A673 (cell line): ENCODE measurements around the gene PHF12.
A peak's percentile ranks its signal among the peaks of the same experiment; 100 is the strongest.

Experiments
- CTCF ChIP-seq: fragments of 300-800, 200-600 bp; sonication (generic); conservative IDR thresholded peaks from 2 replicates; pipeline ENCODE4 v1.5.1; 2017; ENCODE audit warnings: low read depth, mild to moderate bottlenecking, antibody characterized with exemption, low read length, moderate library complexity, mixed read lengths
- EZH2 ChIP-seq: fragments of 200-600 bp; sonication (generic); IDR thresholded peaks from 2 replicates; pipeline ENCODE4 v1.6.1; 2017; ENCODE audit warnings: borderline replicate concordance, low read depth, mild to moderate bottlenecking, mixed read lengths, antibody characterized with exemption, low read length; ENCODE audit not compliant: poor library complexity, severe bottlenecking

DNA sequence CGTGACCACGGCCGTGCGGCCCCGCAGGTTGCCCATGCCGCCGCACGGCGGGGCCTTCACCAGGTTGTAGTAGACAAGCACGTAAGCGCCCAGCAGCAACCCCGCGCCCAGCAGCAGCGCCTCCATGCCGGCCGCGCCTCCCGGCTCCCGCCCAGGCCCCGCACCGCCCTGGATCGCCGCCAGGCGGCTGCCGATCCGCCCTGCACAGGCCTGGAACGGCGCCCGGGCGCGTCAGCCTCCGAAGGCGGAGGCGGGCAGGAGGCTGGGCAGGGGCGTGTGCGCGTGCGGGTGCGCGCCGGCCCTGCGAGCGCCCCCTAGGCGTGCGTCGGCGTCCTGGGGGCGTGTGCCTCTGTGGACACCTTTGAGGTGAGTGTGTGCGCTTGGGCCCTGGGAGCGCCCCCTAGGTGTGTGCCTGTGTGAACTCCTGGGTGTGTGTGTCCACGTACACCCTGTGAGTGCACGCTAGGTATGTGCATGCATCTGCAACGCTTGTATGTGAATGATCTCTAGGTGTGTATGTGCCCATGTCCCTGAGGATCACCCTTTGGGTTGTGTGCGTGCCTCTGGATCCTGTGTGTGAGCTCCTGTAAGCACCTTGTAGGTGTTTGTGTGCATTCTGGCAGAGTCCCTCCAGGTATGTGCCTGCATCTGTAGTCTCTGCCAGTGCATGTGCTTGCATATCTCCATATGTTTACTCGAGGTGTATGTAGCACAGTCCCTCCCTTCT lies 48.3 kb downstream of the PHF12 start, which contains the start of gene DHRS13:
- TF ChIP-seq CTCF (peak; percentile 93), EZH2 (no peak)
